K562 (cell line): ENCODE measurements around the gene DHDDS. TPM values are rescaled to one million over a fixed set of nuclear protein-coding genes. Genes with fewer than 3 reads are reported as not detected.

Experiments
- ATAC-seq: fragments of 200-7000 bp; cut with Tn5 transposase; 3 replicates; pipeline ENCODE4 v1.9.1; 2020; ENCODE audit warnings: moderate library complexity
- BruUV-seq: library from RNA; stranded (reverse); fragments of 400-500 nt; replicated peaks from 2 replicates; lab custom pipeline; 2021; lab: Mats Ljungman, UMichigan
- CTCF ChIA-PET: fragments of 300-600 bp; formaldehyde crosslinking; extraction: SDS; loops from one replicate; lab custom pipeline; 2021; ENCODE audit warnings: low intra/inter-chr PET ratio; lab: Yijun Ruan, JAX
- POLR2A ChIA-PET: fragments of 300-600, 350-650 bp; sonication (Branson Sonifier 250); formaldehyde crosslinking; extraction: SDS; loops from one replicate; lab custom pipeline; 2021; ENCODE audit warnings: antibody characterized with exemption, inconsistent platforms; lab: Yijun Ruan, JAX
- DNase-seq, 4 experiments: peaks; one replicate each; pipeline versions ENCODE4 v3.0.0 to v3.0.0-alpha.2; 2011 to 2018; ENCODE audit warnings: low spot score in 3 of 4, mixed read lengths in 3 of 4; ENCODE audit errors: extremely low read depth in 1 of 4
- FAIRE-seq: peaks from 2 replicates; lab custom pipeline; 2011; peaks lifted over from hg19 to GRCh38; lab: Jason Lieb, UNC
- H2AFZ ChIP-seq: 2 replicates; pipeline ENCODE4 v1.6.0; 2011; ENCODE audit warnings: low read depth, low read length, control low read depth, inconsistent platforms
- H3K27ac ChIP-seq: fragments of 200-600 bp; 3 replicates; pipeline ENCODE4 v1.8.0; 2011; ENCODE audit warnings: low read depth, mild to moderate bottlenecking, control low read depth, inconsistent platforms, low read length, moderate library complexity, mixed read lengths; ENCODE audit errors: extremely low read depth
- H3K27me3 ChIP-seq, 2 experiments: fragments of 300-600 bp in 1 of 2; 2 replicates in 1 of 2; 3 replicates in 1 of 2; pipeline versions ENCODE4 v1.6.0 to v1.8.0; 2011; ENCODE audit warnings: inconsistent platforms in 2 of 2, low read length in 2 of 2, mild to moderate bottlenecking in 1 of 2, mixed read lengths in 1 of 2, moderate library complexity in 1 of 2; ENCODE audit not compliant: control insufficient read depth in 2 of 2, insufficient read depth in 2 of 2
- H3K36me3 ChIP-seq: fragments of 300-600 bp; 3 replicates; pipeline ENCODE4 v1.8.0; 2011; ENCODE audit warnings: mild to moderate bottlenecking, low read length, inconsistent platforms; ENCODE audit not compliant: control insufficient read depth, insufficient read depth
- H3K4me1 ChIP-seq, 2 experiments: fragments of 200-600 bp in 1 of 2; replicated peaks in 1 of 2; 2 replicates in 1 of 2; 3 replicates in 1 of 2; pipeline versions ENCODE4 v1.5.1 to v1.8.0; 2011; ENCODE audit warnings: inconsistent platforms in 2 of 2, low read length in 2 of 2, mild to moderate bottlenecking in 1 of 2, mixed read lengths in 1 of 2, moderate library complexity in 1 of 2; ENCODE audit not compliant: control insufficient read depth in 2 of 2, insufficient read depth in 2 of 2
- H3K4me2 ChIP-seq: 2 replicates; pipeline ENCODE4 v1.6.1; 2011; ENCODE audit warnings: low read length, control low read depth, inconsistent platforms, mixed read lengths; ENCODE audit not compliant: insufficient read depth
- H3K4me3 ChIP-seq: fragments of 200-600 bp; sonication (generic), shearing (Covaris generic); 2 replicates; pipeline ENCODE4 v1.5.1; 2016; ENCODE audit warnings: control low read depth, inconsistent platforms
- H3K79me2 ChIP-seq: fragments of 200-600 bp; 3 replicates; pipeline ENCODE4 v1.8.0; 2011; ENCODE audit warnings: low read length, inconsistent platforms; ENCODE audit not compliant: control insufficient read depth, insufficient read depth
- H3K9ac ChIP-seq, 2 experiments: 2 replicates each; pipeline versions ENCODE4 v1.6.0 to v1.6.1; 2011; ENCODE audit warnings: low read depth in 2 of 2, low read length in 2 of 2, control low read depth in 1 of 2, inconsistent platforms in 1 of 2, mild to moderate bottlenecking in 1 of 2, mixed read lengths in 1 of 2; ENCODE audit not compliant: insufficient read depth in 1 of 2
- H3K9me1 ChIP-seq: one replicate; pipeline ENCODE4 v1.6.0; 2011; ENCODE audit warnings: inconsistent platforms, mild to moderate bottlenecking, low read length, moderate library complexity; ENCODE audit not compliant: control insufficient read depth, insufficient read depth
- H3K9me3 ChIP-seq: replicated peaks from 2 replicates; pipeline ENCODE4 v1.5.1; 2011; ENCODE audit warnings: low read depth, low read length, inconsistent platforms; ENCODE audit not compliant: control insufficient read depth, insufficient read depth
- H4K20me1 ChIP-seq: replicated peaks from 2 replicates; pipeline ENCODE4 v1.6.1; 2011; ENCODE audit warnings: low read length, inconsistent platforms, mixed read lengths; ENCODE audit not compliant: control insufficient read depth, insufficient read depth
- BCL6 ChIP-seq: fragments of 250-450 bp; sonication (Bioruptor Pico); IDR thresholded peaks from 2 replicates; pipeline ENCODE4 v1.4.0; 2020
- ESRRB ChIP-seq: fragments of 250-450 bp; sonication (Bioruptor Pico); IDR thresholded peaks from 2 replicates; pipeline ENCODE4 v1.5.0; 2020; ENCODE audit warnings: mild to moderate bottlenecking, moderate library complexity, borderline replicate concordance
- ETV6 ChIP-seq, 3 experiments: fragments of 150-350 bp in 1 of 3; sonication (generic) in 1 of 3; formaldehyde crosslinking in 1 of 3; IDR thresholded peaks; 2 replicates each; pipeline versions ENCODE4 v1.6.1 to v1.8.0; 2014 to 2022; ENCODE audit warnings: borderline replicate concordance in 2 of 3, low read depth in 2 of 3, antibody characterized with exemption in 1 of 3, low read length in 1 of 3, mild to moderate bottlenecking in 1 of 3, missing genetic modification reagents in 1 of 3
- FOXJ2 ChIP-seq: fragments of 200-800 bp; sonication (Bioruptor generic); IDR thresholded peaks from 2 replicates; pipeline ENCODE4 v1.6.1; 2016; ENCODE audit warnings: missing genetic modification characterization, missing compliant biosample characterization
- GTF2F1 ChIP-seq: IDR thresholded peaks from 2 replicates; pipeline ENCODE4 v1.6.1; 2011; ENCODE audit warnings: low read depth, low read length, improper control_type of control experiment
- HNRNPH1 ChIP-seq: fragments of 200-400 bp; formaldehyde crosslinking; optimal IDR thresholded peaks from 2 replicates; pipeline ENCODE3; 2017; ENCODE audit warnings: low read depth, mild to moderate bottlenecking, low read length, moderate library complexity
- KAT2B ChIP-seq: IDR thresholded peaks from one replicate; pipeline ENCODE4 v1.6.1; 2012; ENCODE audit warnings: low read depth, mild to moderate bottlenecking, control low read depth, inconsistent platforms, low read length, moderate library complexity
- KDM5B ChIP-seq: fragments of 200-600 bp; sonication (generic); IDR thresholded peaks from 2 replicates; pipeline ENCODE4 v1.6.1; 2012; ENCODE audit warnings: low read depth, mild to moderate bottlenecking, moderate library complexity, low read length, control low read depth, inconsistent platforms; ENCODE audit not compliant: insufficient replicate concordance
- POLR2AphosphoS2 ChIP-seq: IDR thresholded peaks from 2 replicates; pipeline ENCODE4 v1.6.1; 2012; ENCODE audit warnings: low read length, improper control_type of control experiment
- RBM14 ChIP-seq: fragments of 200-400 bp; formaldehyde crosslinking; IDR thresholded peaks from 2 replicates; pipeline ENCODE4 v1.6.1; 2018; ENCODE audit warnings: low read depth, mild to moderate bottlenecking, low read length, moderate library complexity, borderline replicate concordance; ENCODE audit not compliant: insufficient read depth
- TEAD1 ChIP-seq, 2 experiments: fragments of 450-650 bp in 1 of 2; sonication (generic) in 1 of 2; formaldehyde crosslinking; IDR thresholded peaks; 2 replicates each; pipeline versions ENCODE4 v1.4.0 to v1.8.0; 2020 to 2022; ENCODE audit warnings: mild to moderate bottlenecking in 2 of 2, missing genetic modification reagents in 1 of 2
- ZBTB8A ChIP-seq: fragments of 450-650 bp; IDR thresholded peaks from 2 replicates; pipeline ENCODE4 v1.6.1; 2018; ENCODE audit warnings: mild to moderate bottlenecking, moderate library complexity; ENCODE audit not compliant: partially characterized antibody
- ZNF124 ChIP-seq: sonication (generic); formaldehyde crosslinking; IDR thresholded peaks from 2 replicates; pipeline ENCODE4 v1.8.1; 2022; ENCODE audit warnings: missing genetic modification reagents
- ZNF140 ChIP-seq: fragments of 250-450 bp; sonication (Bioruptor Pico); IDR thresholded peaks from 2 replicates; pipeline ENCODE4 v1.8.0; 2021; ENCODE audit warnings: moderate library complexity, mild to moderate bottlenecking, inconsistent platforms
- ZNF586 ChIP-seq: fragments of 450-650 bp; formaldehyde crosslinking; conservative IDR thresholded peaks from 2 replicates; pipeline ENCODE4 v1.4.0; 2020; ENCODE audit warnings: mild to moderate bottlenecking, moderate library complexity
- ZNF76 ChIP-seq: fragments of 250-450 bp; sonication (Bioruptor Pico); IDR thresholded peaks from 2 replicates; pipeline ENCODE4 v1.4.0; 2020; ENCODE audit warnings: mild to moderate bottlenecking, moderate library complexity, borderline replicate concordance
- ZNF785 ChIP-seq: fragments of 250-450 bp; sonication (Bioruptor Pico); IDR thresholded peaks from 2 replicates; pipeline ENCODE4 v1.4.0; 2020; ENCODE audit warnings: mild to moderate bottlenecking
- WGBS: fragments of 100-300 bp; shearing (Covaris generic); methylation state at CpG from one replicate; pipeline ENCODE4 v1.1.6; 2016; ENCODE audit warnings: low coverage, mixed read lengths; ENCODE audit not compliant: insufficient coverage; ENCODE audit errors: missing lambda C conversion rate; 5-methylcytosine and 5-hydroxymethylcytosine counted together
- in situ Hi-C: fragments of 300-500 bp; cut with MboI; formaldehyde crosslinking; loops from 4 replicates; pipeline ENCODE4 v1.15.0; 2018; ENCODE audit warnings: inconsistent platforms, mixed read lengths
- intact Hi-C: fragments of 100-400 bp; cut with micrococcal nuclease; formaldehyde crosslinking; loops from 2 replicates; pipeline ENCODE4 v1.14.2; 2022
- polyA plus RNA-seq, 8 experiments: library from polyadenylated mRNA; depleted of rRNA in 4 of 8; stranded (reverse) in 5 of 8; unstranded in 3 of 8; fragments of >200 nt; fragmentation: Nextera tagmentation in 2 of 8; fragmentation: Illumina TruSeq in 1 of 8; extraction: Ambion mirVana in 2 of 8; extraction: Trizol in 1 of 8; gene quantifications; 2 replicates each; pipeline versions ENCODE4 v1.2.1 to v1.2.3, GENCODE V29; 2011 to 2014; ENCODE audit warnings: inconsistent platforms in 1 of 8, missing spikeins in 1 of 8
- total RNA-seq, 7 experiments: library from RNA; depleted of rRNA in 6 of 7; stranded (reverse); fragments of >200 nt in 6 of 7; fragmentation: Illumina TruSeq in 2 of 7; extraction: Trizol in 2 of 7; gene quantifications; 2 replicates each; pipeline versions ENCODE4 v1.2.1 to v1.2.3, GENCODE V29; 2011 to 2021; ENCODE audit warnings: low replicate concordance in 1 of 7
- TF ChIP-seq, protein P1 (sequence below): fragments of 250-450 bp; sonication (Bioruptor Pico); IDR thresholded peaks from 2 replicates; pipeline ENCODE4 v1.8.0; 2021; ENCODE audit warnings: mild to moderate bottlenecking, moderate library complexity
- TF ChIP-seq, protein P2 (sequence below): fragments of 250-450 bp; sonication (Bioruptor Pico); IDR thresholded peaks from 2 replicates; pipeline ENCODE4 v1.9.0; 2021; ENCODE audit warnings: mild to moderate bottlenecking
- TF ChIP-seq, protein P3 (sequence below): fragments of 250-450 bp; sonication (Bioruptor Pico); IDR thresholded peaks from 2 replicates; pipeline ENCODE4 v1.5.0; 2022; ENCODE audit warnings: mild to moderate bottlenecking

The DHDDS gene
- total and polyA plus RNA-seq, 9 of the 15 experiments (the other 6 are each of a cell fraction or from before 2014, with no cell fraction given), result 33.3 to 55.0 (median 44.3) TPM

DNA sequence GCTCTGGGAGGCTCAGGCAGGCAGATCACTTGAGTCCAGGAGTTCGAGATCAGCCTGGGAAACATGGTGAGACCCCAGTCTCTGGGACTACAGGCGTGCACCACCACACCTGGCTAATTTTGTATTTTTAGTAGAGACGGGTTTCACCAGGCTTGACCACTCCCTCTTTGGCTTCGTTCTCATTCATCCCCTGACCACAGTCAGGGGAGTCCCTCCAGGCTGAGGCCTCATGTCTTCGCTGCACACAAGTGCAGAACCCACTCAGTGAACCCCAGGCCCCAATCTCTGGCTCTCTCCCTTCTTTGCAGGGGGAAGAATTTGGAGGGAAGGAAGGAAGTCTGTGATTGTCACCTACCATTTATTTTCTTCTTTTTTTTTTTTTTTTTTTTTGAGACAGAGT is 88.2 kb downstream of the DHDDS start:
- TF ChIP-seq ETV6 (IDR thresholded peaks at IDR 0.05; ENCODE audit: borderline replicate concordance in 1 of 2, low read depth in 2 of 2, low read length in 1 of 2) (no peak), ETV6 (CRISPR knock-in tag; IDR thresholded peaks at IDR 0.05; ENCODE audit: borderline replicate concordance) (no peak), KDM5B (no peak), GTF2F1 (no peak), FOXJ2 (tag) (no peak), ZBTB8A (no peak), ZNF76 (CRISPR knock-in tag) (no peak), ZNF785 (CRISPR knock-in tag) (no peak), TEAD1 (CRISPR knock-in tag; IDR thresholded peaks at IDR 0.05) (no peak), ZNF586 (CRISPR knock-in tag) (no peak), POLR2AphosphoS2 (no peak), ZNF140 (CRISPR knock-in tag) (no peak), KAT2B (no peak), BCL6 (CRISPR knock-in tag) (no peak), ZNF124 (CRISPR knock-in tag) (no peak), HNRNPH1 (no peak), ESRRB (CRISPR knock-in tag) (no peak), RBM14 (no peak)
- TF ChIP-seq, protein P1, sequence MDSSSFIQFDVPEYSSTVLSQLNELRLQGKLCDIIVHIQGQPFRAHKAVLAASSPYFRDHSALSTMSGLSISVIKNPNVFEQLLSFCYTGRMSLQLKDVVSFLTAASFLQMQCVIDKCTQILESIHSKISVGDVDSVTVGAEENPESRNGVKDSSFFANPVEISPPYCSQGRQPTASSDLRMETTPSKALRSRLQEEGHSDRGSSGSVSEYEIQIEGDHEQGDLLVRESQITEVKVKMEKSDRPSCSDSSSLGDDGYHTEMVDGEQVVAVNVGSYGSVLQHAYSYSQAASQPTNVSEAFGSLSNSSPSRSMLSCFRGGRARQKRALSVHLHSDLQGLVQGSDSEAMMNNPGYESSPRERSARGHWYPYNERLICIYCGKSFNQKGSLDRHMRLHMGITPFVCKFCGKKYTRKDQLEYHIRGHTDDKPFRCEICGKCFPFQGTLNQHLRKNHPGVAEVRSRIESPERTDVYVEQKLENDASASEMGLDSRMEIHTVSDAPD (CRISPR knock-in tag), result no peak
- TF ChIP-seq, protein P2, sequence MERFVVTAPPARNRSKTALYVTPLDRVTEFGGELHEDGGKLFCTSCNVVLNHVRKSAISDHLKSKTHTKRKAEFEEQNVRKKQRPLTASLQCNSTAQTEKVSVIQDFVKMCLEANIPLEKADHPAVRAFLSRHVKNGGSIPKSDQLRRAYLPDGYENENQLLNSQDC, result no peak
- TF ChIP-seq, protein P3, sequence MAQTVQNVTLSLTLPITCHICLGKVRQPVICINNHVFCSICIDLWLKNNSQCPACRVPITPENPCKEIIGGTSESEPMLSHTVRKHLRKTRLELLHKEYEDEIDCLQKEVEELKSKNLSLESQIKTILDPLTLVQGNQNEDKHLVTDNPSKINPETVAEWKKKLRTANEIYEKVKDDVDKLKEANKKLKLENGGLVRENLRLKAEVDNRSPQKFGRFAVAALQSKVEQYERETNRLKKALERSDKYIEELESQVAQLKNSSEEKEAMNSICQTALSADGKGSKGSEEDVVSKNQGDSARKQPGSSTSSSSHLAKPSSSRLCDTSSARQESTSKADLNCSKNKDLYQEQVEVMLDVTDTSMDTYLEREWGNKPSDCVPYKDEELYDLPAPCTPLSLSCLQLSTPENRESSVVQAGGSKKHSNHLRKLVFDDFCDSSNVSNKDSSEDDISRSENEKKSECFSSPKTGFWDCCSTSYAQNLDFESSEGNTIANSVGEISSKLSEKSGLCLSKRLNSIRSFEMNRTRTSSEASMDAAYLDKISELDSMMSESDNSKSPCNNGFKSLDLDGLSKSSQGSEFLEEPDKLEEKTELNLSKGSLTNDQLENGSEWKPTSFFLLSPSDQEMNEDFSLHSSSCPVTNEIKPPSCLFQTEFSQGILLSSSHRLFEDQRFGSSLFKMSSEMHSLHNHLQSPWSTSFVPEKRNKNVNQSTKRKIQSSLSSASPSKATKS (CRISPR knock-in tag), result no peak
- Histone ChIP-seq H3K9me3 (no peaks in the 10 kb centered on the region), H3K4me2 (no peak overlapping the region), H3K27me3 (peaks cover 4 to 11% of the 10 kb centered on the region in 2 experiments; a peak in 2 of 5 replicates), H3K4me3 (no peak overlapping the region), H3K9ac (no peak overlapping the region), H3K9me1 (no peaks in the 10 kb centered on the region), H3K27ac (no peak overlapping the region), H3K4me1 (peaks cover 4 to 5% of the 10 kb centered on the region in 2 experiments; a peak in 3 of 5 replicates), H4K20me1 (no peaks in the 10 kb centered on the region), H2AFZ (no peak overlapping the region), H3K79me2 (no peaks in the 10 kb centered on the region), H3K36me3 (no peaks in the 10 kb centered on the region)
- in situ Hi-C loops (no loop called here), intact Hi-C loops (no loop called here)
- ChIA-PET POLR2A (interaction anchor here (7.2 kb wide), 1 partner anchor 9 kb away, joined by 60 read pairs; the partner anchor contains the start of gene RPS6KA1), CTCF (no interaction called here)
- no TSS peak for BruUV-seq
- DNase-seq (no peak), ATAC-seq (no peak), FAIRE-seq (no peak)
- WGBS, result 61% methylated on average over 5 of the region's 5 CpGs
